Fibroblast of skin of abdomen (primary cell): Measurements from ENCODE around the gene RTKN. TPM values are rescaled to one million over a fixed set of nuclear protein-coding genes. Genes with fewer than 3 reads are reported as not detected.
"Not testable (repeated sequence)": the region's sequence is repeated elsewhere in the genome, so short reads cannot be mapped to it uniquely, and the experiment has no call there.

Source experiments
- DNase-seq: peaks from one replicate; pipeline ENCODE4 v3.0.0-alpha.2; 2013
- polyA plus RNA-seq, 2 experiments: library from polyadenylated mRNA; unstranded; fragments of 120-200 nt; gene quantifications; one replicate each; pipeline ENCODE4 v1.2.1, GENCODE V29; 2013; ENCODE audit not compliant: insufficient read length in 2 of 2

The RTKN gene, protein sequence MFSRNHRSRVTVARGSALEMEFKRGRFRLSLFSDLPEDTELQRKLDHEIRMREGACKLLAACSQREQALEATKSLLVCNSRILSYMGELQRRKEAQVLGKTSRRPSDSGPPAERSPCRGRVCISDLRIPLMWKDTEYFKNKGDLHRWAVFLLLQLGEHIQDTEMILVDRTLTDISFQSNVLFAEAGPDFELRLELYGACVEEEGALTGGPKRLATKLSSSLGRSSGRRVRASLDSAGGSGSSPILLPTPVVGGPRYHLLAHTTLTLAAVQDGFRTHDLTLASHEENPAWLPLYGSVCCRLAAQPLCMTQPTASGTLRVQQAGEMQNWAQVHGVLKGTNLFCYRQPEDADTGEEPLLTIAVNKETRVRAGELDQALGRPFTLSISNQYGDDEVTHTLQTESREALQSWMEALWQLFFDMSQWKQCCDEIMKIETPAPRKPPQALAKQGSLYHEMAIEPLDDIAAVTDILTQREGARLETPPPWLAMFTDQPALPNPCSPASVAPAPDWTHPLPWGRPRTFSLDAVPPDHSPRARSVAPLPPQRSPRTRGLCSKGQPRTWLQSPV
- polyA plus RNA-seq (2013, experiment 1 of 2; ENCODE audit: insufficient read length) = 11.8 TPM
- polyA plus RNA-seq (2013, experiment 2 of 2; ENCODE audit: insufficient read length) = 11.2 TPM

DNA sequence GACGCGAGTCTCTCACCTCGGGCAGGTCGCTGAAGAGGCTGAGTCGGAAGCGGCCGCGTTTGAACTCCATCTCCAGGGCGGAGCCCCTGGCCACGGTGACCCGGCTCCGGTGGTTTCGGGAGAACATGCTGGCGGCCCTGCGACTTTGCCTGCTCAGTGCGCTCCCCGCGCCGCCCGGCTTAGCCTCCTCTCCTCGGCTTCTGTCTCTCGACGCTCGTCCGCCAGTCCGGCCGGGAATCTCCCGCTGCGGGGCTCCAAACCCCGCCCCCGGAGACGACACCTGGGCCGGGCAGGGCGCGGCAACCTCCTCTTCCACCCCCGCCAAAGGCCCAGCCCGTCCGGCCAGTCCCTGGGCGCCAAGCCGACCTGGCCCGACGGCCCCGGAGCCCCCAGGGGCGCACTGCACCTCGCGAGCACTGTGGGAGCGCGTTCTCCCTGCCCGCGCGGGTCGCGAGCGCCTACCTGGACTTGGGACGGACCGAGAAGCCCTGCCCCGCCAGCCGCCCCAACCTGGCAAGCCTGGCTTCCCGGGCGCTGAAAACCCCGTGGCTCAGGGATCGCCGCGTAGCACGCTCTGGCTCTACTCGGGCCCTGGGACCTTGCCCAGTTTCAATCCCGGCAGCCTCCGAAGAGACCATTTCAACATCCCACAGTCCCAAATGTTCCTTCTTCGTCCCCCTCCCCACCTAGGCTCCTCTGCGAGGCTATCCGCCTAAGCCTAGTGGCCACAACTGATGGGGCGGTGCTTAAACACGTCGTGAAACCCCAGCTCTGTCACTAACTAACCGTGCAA is at the start of gene RTKN:
Gene RTKN (minus strand): TSS at position 248 of the 793 bp plus-strand sequence. CDS start 121 bp downstream, at position 127.
- DNase-seq = no peak

DNA sequence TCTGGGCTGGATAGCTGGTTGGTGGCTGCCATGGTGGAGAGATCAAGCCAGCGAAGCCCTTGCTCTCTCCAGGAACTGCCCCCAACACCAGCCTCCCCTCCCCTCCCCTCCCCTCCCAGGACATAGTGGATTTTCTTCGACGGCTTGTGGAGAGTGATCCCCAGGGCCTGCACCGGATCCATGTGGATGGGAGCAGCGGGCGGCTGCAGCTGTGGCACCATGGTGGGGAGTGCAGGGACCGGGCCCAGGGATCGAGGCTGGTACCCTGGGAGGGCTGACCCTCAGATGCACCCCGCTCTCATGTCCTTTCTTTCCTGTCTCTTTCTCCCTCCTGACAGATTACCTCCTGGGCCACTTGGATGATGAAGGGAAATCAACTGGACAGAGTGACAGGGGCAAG is 48.2 kb upstream of the RTKN start:
- no peak for DNase-seq

DNA sequence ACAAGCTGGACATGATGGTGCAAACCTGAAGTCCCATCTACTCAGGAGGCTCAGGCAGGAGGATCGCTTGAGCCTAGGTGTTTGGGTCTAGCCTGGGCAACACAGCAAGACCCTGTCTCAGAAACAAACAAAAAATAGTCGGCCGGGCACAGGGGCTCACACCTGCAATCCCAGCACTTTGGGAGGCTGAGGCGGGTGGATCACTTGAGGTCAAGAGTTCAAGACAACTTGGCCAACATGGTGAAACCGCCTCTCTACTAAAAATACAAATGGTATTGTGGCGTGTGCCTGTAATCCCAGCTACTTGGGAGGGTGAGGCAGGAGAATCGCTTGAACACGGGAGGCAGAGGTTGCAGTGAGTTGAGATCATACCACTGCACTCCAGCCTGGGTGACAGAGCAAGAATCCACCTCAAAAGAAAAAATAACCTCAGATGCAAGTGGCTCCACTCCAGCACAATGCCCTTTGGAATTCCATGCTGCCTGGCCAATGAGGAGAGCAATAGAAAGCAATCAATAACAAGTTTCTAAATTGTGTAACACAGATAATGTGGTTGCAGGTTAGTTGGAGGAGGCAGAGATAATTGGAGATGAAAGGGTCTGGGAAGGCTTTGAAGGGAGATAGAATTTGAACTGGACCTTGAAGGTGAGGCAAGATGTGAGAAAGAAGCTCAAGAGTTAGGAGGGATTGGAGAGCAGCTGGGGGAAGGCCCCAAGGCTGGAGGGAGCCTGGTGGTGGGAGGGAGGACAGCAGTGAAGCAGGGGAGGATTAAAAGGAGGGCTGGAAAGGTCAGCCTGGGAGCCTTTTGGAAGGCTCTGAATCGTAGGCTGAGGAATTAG is 47.1 kb upstream of the RTKN start:
- no peak for DNase-seq

DNA sequence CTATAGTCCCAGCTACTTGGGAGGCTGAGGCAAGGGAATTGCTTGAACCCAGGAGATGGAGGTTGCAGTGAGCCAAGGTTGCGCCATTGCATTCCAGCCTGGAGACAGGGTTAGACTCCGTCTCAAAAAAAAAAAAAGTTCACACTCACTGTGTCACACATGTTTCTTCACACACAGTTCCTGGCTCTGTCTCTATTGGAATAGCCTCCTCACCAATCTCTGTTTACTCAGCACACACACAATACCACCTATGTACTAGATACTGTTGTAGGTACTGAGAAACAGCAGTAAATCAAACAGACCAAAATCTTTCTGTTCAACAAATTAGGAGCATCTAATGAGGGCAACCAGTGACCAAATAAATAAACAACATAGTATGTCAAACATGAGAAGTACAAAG is 44.4 kb upstream of the RTKN start:
- no peak for DNase-seq

DNA sequence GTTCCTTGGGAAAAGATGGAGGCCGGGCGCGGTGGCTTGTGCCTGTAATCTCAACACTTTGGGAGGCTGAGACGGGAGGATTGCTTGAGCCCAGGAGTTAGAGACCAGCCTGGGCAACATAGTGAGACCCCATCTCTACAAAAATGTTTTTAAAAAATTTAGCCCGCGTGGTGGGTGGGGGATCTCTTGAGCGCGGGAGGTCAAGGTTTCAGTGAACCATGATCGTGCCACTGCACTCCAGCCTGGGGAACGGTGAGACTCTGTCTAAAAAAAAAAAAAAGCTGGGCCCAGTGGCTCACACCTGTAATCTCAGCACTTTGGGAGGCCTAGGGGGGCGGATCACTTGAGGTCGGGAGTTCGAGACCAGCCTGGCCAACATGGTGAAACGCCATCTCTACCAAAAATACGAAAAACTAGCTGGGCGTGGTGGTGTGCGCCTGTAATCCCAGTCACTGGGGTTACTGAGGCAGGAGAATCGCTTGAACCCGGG is 42.0 kb upstream of the RTKN start:
- DNase-seq = not testable (repeated sequence)

DNA sequence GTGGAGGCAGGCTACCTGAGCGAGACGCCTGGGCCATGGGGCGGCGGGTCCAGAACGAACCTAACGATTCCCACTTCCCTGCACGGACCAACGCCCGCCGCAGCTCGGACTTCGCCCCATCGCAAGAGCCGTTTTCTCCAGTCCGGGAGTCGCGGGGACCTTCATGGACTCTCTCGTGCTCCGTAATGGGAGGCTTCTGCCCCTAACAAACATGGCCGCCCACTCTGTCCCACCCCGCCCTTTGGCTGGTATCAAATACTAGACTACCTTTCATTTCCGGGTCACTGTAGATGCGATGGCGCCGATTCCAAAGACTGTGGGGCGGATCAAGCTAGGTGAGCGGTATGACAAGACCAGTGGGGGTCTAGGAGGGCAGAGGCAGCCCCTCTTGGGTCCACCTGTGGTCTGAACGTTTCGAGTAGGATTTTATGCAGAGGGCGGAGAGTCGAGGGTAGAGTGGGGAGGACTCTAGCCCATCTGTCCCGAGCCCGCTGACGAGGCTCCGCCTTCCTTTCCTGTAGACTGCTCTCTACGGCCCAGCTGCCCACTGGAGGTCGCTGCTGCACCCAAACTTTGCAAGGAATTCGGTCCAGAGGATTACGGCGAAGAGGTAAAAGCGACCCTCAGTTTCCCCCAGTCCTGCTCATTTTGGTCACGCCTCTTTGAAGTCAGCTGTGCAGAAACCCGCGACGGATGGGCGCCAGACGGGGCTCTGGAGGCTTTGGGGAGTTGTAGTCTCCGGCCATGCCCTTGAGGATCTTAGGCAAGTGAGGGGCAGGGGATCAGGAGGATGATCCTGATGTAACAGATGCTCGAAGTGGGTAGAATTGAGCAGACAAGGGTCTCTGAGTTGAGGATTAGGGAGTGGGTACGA is 41.3 kb upstream of the RTKN start, which contains the start of the genes CCDC142 and TTC31:
Gene CCDC142 (minus strand): TSS at position 198 of the 874 bp plus-strand sequence. CDS start 161 bp downstream, at position 37.
Gene TTC31 (plus strand): TSS at position 281 of the 874 bp plus-strand sequence. CDS start 15 bp downstream, at position 296.
- DNase-seq = peak; percentile 95

DNA sequence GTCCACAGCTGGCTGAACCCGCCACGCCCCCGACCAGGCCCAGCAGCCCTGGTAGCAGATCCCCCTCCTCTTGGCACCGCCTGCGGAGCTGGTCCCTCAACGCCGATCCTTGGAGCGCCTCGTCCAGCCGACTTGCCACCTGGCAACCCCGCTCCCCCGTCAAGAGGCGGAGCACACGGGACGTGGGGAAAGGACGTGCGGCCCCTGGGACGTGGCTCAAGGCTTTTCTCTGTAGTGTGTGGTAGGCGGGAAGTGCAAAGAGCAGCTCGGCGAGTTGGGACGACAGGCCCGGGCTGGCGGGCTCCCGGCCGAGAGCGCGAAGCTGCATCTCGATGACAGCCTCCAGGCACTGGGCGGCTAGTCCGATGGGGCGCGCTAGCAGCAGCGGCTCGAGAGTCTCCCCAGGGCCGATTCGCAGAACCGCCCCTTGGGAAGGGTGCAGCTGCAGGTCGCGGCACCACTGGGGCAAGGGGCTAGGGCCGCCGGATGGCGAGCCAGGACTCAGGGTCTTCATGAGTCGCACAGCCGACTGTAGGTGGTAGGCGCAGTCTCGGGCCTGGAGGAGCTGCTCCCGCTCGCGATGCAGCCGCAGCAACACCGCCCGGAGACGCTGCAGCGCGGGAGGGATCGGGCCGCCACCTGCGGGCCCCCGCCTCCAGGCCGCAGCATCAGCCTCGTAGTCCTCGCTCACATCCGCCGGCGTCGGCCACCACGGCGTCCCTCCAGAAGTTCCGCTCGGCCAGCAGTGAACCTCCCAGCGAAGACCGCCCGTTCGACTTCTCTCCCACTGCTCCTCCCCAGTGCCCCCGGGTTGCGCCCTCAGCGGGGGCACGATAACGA is 40.4 kb upstream of the RTKN start:
- DNase-seq = no peak

DNA sequence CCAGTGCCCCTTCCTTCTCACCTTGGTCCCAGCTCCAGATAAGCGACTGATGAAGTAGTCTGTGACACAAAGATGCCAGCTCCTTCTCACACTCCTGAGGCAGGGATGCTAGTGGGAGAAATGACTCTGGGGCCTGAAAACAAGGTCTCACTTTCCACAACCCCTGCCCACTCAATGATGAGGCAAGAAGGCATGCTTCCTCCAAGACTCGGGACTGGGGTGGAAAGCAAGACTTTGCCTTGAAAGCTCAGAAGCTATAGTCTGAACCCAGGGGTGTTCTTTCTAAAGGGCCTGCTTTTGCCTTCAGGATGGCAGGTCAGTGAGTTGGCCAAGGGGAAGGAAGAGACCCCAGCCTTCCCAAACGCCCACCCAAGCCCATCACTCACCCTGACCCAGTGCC is 39.7 kb upstream of the RTKN start:
- no peak for DNase-seq

DNA sequence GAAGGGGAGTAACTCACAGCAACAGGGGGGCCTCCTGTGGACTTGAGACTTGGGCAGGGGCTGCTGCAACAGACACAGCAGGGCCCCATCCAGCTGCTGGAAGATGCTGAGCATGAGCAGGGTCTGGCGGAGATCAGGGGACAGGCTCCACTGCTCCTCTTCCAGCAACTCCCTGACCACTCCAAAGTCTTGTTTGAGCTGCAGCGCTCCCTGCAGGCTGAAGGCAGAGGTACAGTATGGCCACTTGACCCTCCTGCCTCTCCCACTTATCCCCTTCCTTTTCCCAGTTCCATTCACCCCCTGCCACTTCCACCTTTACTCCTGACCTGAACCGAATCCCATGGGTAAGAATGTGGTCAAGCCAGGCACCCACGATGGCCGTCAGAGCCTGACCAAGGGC is 33.2 kb upstream of the RTKN start:
- no peak for DNase-seq

DNA sequence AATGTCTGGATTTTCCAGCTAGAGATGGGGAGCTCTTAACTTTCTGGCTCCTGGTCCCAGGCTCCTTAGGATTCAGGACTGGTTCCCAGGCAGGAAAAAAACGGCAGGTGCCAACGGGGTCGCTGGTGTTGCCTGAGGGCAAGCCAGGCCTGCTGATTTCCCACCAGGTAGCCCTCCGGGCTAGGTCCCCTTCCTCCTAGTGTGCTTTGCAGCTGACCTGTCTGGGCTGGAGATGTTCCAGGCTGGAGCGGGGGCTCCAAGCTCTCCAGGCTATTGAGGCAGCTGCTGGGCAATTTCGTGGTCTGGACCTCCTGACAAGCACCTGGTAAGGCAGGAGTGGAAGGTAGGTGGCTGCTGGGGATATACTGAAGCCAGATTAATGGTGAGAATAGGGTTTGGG is 32.7 kb upstream of the RTKN start:
- DNase-seq = no peak

DNA sequence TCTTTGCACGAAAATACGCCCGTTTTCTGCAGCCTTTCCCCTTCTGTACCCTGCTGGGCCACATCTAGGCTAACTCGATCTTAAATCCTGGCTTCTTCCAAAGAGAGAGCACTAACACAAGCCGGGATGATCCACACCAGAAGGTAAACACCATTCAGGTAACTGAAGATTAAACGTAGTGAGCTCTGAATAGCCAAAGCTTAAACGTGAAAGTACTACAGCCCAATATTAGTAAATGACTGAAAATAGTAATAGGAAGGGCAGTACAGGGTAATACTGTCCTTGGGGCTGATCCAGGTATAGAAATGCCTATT is 31.2 kb upstream of the RTKN start:
- DNase-seq = no peak

DNA sequence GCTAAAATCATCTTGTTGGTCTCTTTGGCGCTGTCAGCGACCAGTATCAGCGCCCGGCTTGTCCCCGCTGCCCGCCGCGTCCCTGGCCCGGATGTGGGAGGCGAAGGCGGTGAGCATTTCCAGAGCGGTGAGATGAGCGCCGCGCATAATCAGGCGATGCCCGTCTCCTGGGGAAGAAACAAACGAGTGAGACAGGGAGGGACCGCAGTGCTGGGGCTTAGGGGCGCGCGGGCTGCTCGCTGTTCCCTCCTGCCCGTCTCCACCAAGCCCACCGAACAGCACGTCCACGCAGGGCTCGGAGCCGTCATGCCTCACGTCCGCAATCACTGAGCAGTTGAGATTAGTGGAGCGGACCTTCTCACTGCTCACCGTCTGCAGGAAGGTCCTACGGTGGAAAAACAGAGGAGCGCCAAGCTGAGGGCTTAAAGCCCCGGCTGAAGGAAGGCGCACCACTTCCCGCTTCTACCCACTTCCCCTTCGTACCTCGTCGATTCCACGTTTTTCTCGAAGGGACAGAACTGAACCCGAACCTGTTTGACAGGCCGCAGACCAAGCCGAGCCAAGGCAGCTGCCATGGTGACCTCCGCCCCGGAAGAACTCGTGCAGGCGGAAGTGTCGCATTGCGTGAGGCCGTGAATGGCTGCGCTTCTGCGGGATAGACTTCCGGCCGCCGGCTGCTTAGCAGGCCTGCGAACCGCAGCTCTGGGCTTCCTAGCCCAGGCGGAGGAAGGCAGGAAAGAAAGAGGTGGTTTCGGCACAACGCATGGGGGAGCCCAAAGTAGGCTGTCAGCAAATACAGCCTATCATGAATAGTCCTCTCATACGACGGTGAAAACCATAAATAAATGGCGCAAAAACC is 30.6 kb upstream of the RTKN start, which contains the start of gene MRPL53:
Gene MRPL53 (minus strand): TSS at position 595 of the 859 bp plus-strand sequence. CDS start 20 bp downstream, at position 575.
- DNase-seq = peak; percentile 95

DNA sequence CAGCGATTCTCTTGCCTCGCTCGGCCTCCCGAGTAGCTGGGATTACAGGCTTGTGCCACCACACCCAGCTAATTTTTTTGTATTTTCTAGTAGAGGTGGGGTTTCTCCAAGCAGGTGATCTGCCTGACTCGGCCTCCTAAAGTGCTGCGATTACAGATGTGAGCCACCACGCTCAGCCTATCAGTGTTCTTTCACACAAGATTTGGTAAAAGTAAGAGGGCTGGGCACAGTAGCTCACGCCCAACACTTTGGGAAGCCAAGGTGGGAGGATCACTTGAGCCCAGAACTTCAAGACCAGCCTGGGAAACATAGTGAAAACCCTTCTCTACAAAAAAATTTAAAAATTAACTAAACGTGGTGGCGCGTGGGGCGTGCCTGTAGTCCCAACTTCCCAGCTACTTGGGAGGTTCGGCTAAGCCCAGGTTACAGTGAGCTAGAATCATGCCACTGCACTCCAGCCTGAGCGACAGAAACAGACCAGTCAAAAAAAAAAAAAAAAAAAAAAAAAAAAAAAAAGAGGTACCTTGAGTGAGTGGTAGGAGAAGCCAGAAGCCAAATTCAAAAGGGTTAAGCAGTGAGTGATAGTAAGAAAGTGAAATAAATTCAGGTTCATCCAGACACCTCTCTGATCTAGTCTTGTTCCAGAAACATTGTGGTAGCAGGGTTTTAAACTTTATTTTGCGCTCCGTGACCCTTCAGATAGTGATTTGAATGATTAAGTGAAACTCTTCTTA is 29.8 kb upstream of the RTKN start:
- DNase-seq = no peak

DNA sequence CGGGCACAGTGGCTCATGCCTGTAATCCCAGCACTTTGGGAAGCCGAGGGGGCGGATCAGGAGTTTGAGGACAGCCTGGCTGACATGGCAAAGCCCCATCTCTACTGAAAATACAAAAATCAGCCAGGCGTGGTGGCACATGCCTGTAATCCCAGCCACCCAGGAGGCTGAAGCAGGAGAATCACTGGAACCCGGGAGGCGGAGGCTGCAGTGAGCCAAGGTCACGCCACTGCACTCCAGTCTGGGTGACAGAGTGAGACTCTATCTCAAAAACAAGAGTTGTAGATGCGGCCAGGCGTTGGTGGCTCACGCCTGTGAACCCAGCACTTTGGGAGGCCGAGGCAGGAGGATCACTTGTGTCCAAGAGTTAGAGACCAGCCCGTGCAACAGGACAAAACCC is 29.0 kb upstream of the RTKN start:
- DNase-seq = not testable (repeated sequence)

DNA sequence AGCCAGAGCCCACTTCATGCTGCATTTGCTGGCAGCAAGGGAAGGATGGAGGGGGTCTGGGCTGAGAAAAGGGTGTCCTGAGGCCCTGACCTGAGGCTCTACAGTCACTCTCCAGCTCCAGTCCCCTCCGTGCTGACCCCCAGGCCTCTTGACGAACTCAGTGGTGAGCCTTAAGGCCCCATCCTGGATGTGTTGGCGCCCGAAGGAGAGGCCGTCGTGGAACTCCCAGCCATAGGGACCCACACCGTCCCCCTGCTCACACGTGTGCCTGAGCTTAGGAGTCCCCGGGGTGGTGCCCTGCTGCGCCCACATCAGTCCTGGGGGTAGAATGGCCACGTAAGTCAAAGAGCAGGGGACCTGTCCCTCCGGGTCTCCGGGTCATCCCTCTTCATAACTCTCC is 22.7 kb upstream of the RTKN start:
- DNase-seq = no peak

DNA sequence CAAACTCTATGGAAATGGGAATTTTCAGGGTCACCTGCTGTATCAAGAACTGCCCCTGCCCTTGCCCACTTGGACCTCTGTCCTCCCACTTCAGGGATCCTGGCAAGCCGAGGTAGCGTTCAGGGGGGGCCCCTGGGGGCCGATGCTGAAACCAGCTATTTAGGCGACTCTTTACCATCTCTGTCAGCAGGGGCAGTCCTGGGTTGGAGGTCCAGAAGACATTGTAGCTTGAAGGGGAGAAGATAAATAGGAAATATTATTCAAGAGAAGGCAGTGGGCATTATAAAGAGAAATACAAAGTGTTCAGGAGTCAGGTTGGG is 21.0 kb upstream of the RTKN start:
- DNase-seq = no peak

DNA sequence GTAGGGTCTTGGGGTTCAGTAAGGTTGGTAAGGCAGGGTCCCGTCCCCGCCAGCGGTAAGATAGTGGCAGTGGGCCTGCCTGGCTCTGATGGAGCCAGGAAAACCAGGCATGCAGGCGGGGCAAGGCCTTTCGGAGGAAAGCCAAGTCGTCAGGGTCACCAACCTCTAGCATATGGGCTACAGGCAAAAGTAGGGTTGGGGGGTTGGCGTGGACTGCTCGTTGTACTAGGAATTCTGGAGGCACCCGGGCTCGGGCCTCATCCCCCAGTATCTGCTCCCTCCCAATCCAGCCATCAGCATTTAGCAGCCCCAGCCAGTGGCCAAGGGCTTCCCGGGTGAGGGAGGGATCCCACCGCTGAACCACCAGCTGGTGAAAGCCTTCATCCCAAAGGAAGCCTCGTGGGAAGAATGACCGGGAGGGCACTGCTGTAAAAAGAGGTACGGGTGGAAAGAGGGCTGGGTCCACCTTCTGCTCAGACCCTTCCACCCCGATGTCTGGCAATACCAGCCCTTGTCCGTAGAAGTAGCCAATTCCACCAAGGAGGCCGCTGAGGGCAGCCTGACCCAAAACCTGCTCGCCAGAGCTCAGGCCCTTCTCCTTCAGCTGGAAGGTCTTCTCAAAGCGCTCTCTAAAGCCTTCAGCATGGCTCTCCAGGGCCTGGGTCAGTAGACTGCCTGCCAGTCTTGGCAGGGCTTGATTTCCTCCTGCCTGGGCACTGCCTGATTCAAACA is 20.5 kb upstream of the RTKN start:
- DNase-seq = no peak
